HG02571 (cell line): ENCODE data around the gene SMCO1.
A peak's percentile ranks its signal among the peaks of the same experiment; 100 is the strongest.
"Not testable (repeated sequence)": the region's sequence is repeated elsewhere in the genome, so short reads cannot be mapped to it uniquely, and the experiment has no call there.

Experiments used
- ATAC-seq: cut with Tn5 transposase; IDR thresholded peaks from one replicate; pipeline ENCODE4 v1.9.1; 2021; ENCODE audit warnings: mild to moderate bottlenecking, moderate library complexity; ENCODE audit not compliant: unreplicated experiment

SMCO1 gene

GRCh38 chr3:196514913-196515621 is at the start of gene SMCO1:
Gene SMCO1, minus strand, starts transcription at chr3:196515346. Its CDS starts 137 bp downstream, at chr3:196515209.
- no peak for ATAC-seq

GRCh38 chr3:196563721-196564225 is 48.6 kb upstream of the SMCO1 start:
- no peak for ATAC-seq

- ATAC-seq = no peak
Observed at GRCh38 chr3:196559826-196560225, 44.7 kb upstream of the SMCO1 start.

- no peak for ATAC-seq
Observed at GRCh38 chr3:196558476-196558875, 43.3 kb upstream of the SMCO1 start.

GRCh38 chr3:196557236-196557635 is 42.1 kb upstream of the SMCO1 start:
- no peak for ATAC-seq

- no peak for ATAC-seq
Observed at GRCh38 chr3:196555295-196555694, 40.1 kb upstream of the SMCO1 start.

- ATAC-seq = no peak
Observed at GRCh38 chr3:196554205-196554604, 39.1 kb upstream of the SMCO1 start.

GRCh38 chr3:196553551-196553950 is 38.4 kb upstream of the SMCO1 start:
- no peak for ATAC-seq

- ATAC-seq = no peak
Observed at GRCh38 chr3:196552253-196552652, 37.1 kb upstream of the SMCO1 start.

GRCh38 chr3:196550172-196550571 is 35.0 kb upstream of the SMCO1 start:
- ATAC-seq = not testable (repeated sequence)

GRCh38 chr3:196549312-196549711 is 34.2 kb upstream of the SMCO1 start:
- ATAC-seq = not testable (repeated sequence)

GRCh38 chr3:196547067-196547466 is 31.9 kb upstream of the SMCO1 start:
- ATAC-seq = no peak

GRCh38 chr3:196546537-196546936 is 31.4 kb upstream of the SMCO1 start:
- no peak for ATAC-seq

GRCh38 chr3:196544491-196544992 is 29.4 kb upstream of the SMCO1 start:
- no peak for ATAC-seq

- ATAC-seq = no peak
Observed at GRCh38 chr3:196541684-196542445, 26.7 kb upstream of the SMCO1 start.

- no peak for ATAC-seq
Observed at GRCh38 chr3:196537319-196537984, 22.3 kb upstream of the SMCO1 start.

- no peak for ATAC-seq
Observed at GRCh38 chr3:196533260-196533681, 18.1 kb upstream of the SMCO1 start.

- no peak for ATAC-seq
Observed at GRCh38 chr3:196531418-196531817, 16.3 kb upstream of the SMCO1 start.

- peak; percentile 75 for ATAC-seq
Observed at GRCh38 chr3:196528639-196529233, 13.6 kb upstream of the SMCO1 start.

GRCh38 chr3:196525141-196525540 is 10.0 kb upstream of the SMCO1 start:
- no peak for ATAC-seq

GRCh38 chr3:196524527-196524926 is 9.4 kb upstream of the SMCO1 start:
- no peak for ATAC-seq
